ENCODE data around the gene TRIM9. TPM values are rescaled to one million over a fixed set of nuclear protein-coding genes. Genes with fewer than 3 reads are reported as not detected.
"Not testable (repeated sequence)": the region's sequence is repeated elsewhere in the genome, so short reads cannot be mapped to it uniquely, and the experiment has no call there.

TRIM9 gene
- total RNA-seq, 1 donor = not detected

GRCh38 chr14:50943943-50944646 is 150.8 kb downstream of the TRIM9 start, which contains the start of gene PYGL:
Gene PYGL, minus strand, starts transcription at chr14:50944483. Its CDS starts 80 bp downstream, at chr14:50944403.
- DNase-seq (ENCODE audit: low read depth) = peak; percentile 73
- peak within 1 kb of the TSS; percentile 80 for H3K4me3 ChIP-seq (ENCODE audit: low read depth, low read length)
- TF ChIP-seq CTCF (IDR thresholded peaks at IDR 0.05; ENCODE audit: insufficient read depth, low read depth, low read length) = no peak

- peak; percentile 56 for DNase-seq (ENCODE audit: low read depth)
- H3K4me3 ChIP-seq (ENCODE audit: low read depth, low read length) = peak overlapping the region; percentile 80
- no peak for TF ChIP-seq CTCF (IDR thresholded peaks at IDR 0.05; ENCODE audit: insufficient read depth, low read depth, low read length)
Measured at GRCh38 chr14:50943261-50943942, 151.5 kb downstream of the TRIM9 start.

- not testable (repeated sequence) for DNase-seq (ENCODE audit: low read depth); H3K4me3 ChIP-seq (ENCODE audit: low read depth, low read length)
Measured at GRCh38 chr14:50941638-50942037, 153.3 kb downstream of the TRIM9 start.

- no peak overlapping the region for H3K4me3 ChIP-seq (ENCODE audit: low read depth, low read length)
- no peak for TF ChIP-seq CTCF (IDR thresholded peaks at IDR 0.05; ENCODE audit: insufficient read depth, low read depth, low read length)
- no peak for DNase-seq (ENCODE audit: low read depth)
Measured at GRCh38 chr14:50941151-50941550, 153.8 kb downstream of the TRIM9 start.

- no peak overlapping the region for H3K4me3 ChIP-seq (ENCODE audit: low read depth, low read length)
- no peak for TF ChIP-seq CTCF (IDR thresholded peaks at IDR 0.05; ENCODE audit: insufficient read depth, low read depth, low read length)
- no peak for DNase-seq (ENCODE audit: low read depth)
Measured at GRCh38 chr14:50937800-50938199, 157.1 kb downstream of the TRIM9 start.

GRCh38 chr14:50937325-50937724 is 157.6 kb downstream of the TRIM9 start:
- no peak overlapping the region for H3K4me3 ChIP-seq (ENCODE audit: low read depth, low read length)
- no peak for TF ChIP-seq CTCF (IDR thresholded peaks at IDR 0.05; ENCODE audit: insufficient read depth, low read depth, low read length)
- DNase-seq (ENCODE audit: low read depth) = peak; percentile 76

- no peak overlapping the region for H3K4me3 ChIP-seq (ENCODE audit: low read depth, low read length)
- no peak for TF ChIP-seq CTCF (IDR thresholded peaks at IDR 0.05; ENCODE audit: insufficient read depth, low read depth, low read length)
- DNase-seq (ENCODE audit: low read depth) = no peak
Measured at GRCh38 chr14:50936882-50937281, 158.0 kb downstream of the TRIM9 start.
